H1 (cell line): ENCODE data around the gene CTIF. TPM values are rescaled to one million over a fixed set of nuclear protein-coding genes. Genes with fewer than 3 reads are reported as not detected.

Experiments used
- CTCF ChIA-PET: fragments of 300-600 bp; sonication (Branson Sonifier 250); formaldehyde crosslinking; loops from one replicate; lab custom pipeline; 2021; ENCODE audit not compliant: partially characterized antibody; lab: Charles Lee
- POLR2A ChIA-PET: fragments of 300-600 bp; sonication (Branson Sonifier 250); formaldehyde crosslinking; loops from one replicate; lab custom pipeline; 2021; ENCODE audit warnings: inconsistent platforms; ENCODE audit not compliant: partially characterized antibody; lab: Charles Lee
- DNase-seq, 2 experiments: peaks; one replicate each; pipeline versions ENCODE4 v3.0.0 to v3.0.0-alpha.2; 2010 to 2022; ENCODE audit warnings: low spot score in 2 of 2, low read depth in 1 of 2, mixed read lengths in 1 of 2
- FAIRE-seq: peaks from 2 replicates; lab custom pipeline; 2011; peaks lifted over from hg19 to GRCh38; lab: Jason Lieb, UNC
- H2AFZ ChIP-seq: 2 replicates; pipeline ENCODE4 v1.8.1; 2012; ENCODE audit warnings: low read length, inconsistent platforms
- H2AK5ac ChIP-seq: 2 replicates; pipeline ENCODE4 v1.6.1; 2013; ENCODE audit warnings: low read depth, low read length
- H2BK120ac ChIP-seq: replicated peaks from 2 replicates; pipeline ENCODE3; 2013; ENCODE audit warnings: low read depth, low read length, inconsistent platforms
- H2BK12ac ChIP-seq: 2 replicates; pipeline ENCODE4 v1.6.1; 2013; ENCODE audit warnings: low read depth, low read length
- H2BK15ac ChIP-seq: 2 replicates; pipeline ENCODE4 v1.6.1; 2013; ENCODE audit warnings: low read length
- H2BK20ac ChIP-seq: 2 replicates; pipeline ENCODE4 v1.6.1; 2013; ENCODE audit warnings: low read length
- H2BK5ac ChIP-seq: 2 replicates; pipeline ENCODE4 v1.6.1; 2013; ENCODE audit warnings: low read depth, low read length
- H3K14ac ChIP-seq: 2 replicates; pipeline ENCODE4 v1.6.1; 2013; ENCODE audit warnings: inconsistent platforms; ENCODE audit not compliant: insufficient read length
- H3K18ac ChIP-seq: 2 replicates; pipeline ENCODE4 v1.6.1; 2013; ENCODE audit warnings: low read length; ENCODE audit errors: extremely low read depth
- H3K23ac ChIP-seq: 2 replicates; pipeline ENCODE4 v1.6.1; 2013; ENCODE audit warnings: inconsistent platforms; ENCODE audit not compliant: insufficient read length
- H3K23me2 ChIP-seq: 2 replicates; pipeline ENCODE4 v1.6.1; 2013; ENCODE audit warnings: low read depth, low read length
- H3K27ac ChIP-seq: 2 replicates; pipeline ENCODE4 v1.6.1; 2011; ENCODE audit warnings: low read depth, low read length, inconsistent platforms
- H3K27me3 ChIP-seq, 4 experiments: replicated peaks in 1 of 4; 1 replicate in 1 of 4; 2 replicates in 3 of 4; pipeline versions ENCODE4 v1.6.1 to v1.8.1; 2011 to 2013; ENCODE audit warnings: low read length in 3 of 4, mild to moderate bottlenecking in 3 of 4, inconsistent platforms in 2 of 4, mixed read lengths in 2 of 4, moderate library complexity in 1 of 4; ENCODE audit not compliant: control insufficient read depth in 3 of 4, insufficient read depth in 3 of 4; ENCODE audit errors: extremely low read depth in 1 of 4
- H3K36me3 ChIP-seq, 4 experiments: 2 replicates each; pipeline versions ENCODE4 v1.6.1 to v1.8.1; 2011 to 2013; ENCODE audit warnings: mild to moderate bottlenecking in 4 of 4, low read length in 3 of 4, moderate library complexity in 2 of 4, control low read depth in 1 of 4, inconsistent platforms in 1 of 4; ENCODE audit not compliant: insufficient read depth in 4 of 4, control insufficient read depth in 2 of 4
- H3K4ac ChIP-seq: replicated peaks from 2 replicates; pipeline ENCODE3; 2013; ENCODE audit warnings: low read length, low read depth, mixed read lengths, inconsistent platforms; ENCODE audit not compliant: insufficient read length
- H3K4me1 ChIP-seq, 4 experiments: replicated peaks in 1 of 4; 1 replicate in 1 of 4; 2 replicates in 3 of 4; pipeline versions ENCODE4 v1.6.1 to v1.8.1; 2011 to 2013; ENCODE audit warnings: low read length in 3 of 4, inconsistent platforms in 2 of 4, mixed read lengths in 1 of 4; ENCODE audit not compliant: insufficient read depth in 4 of 4, control insufficient read depth in 3 of 4
- H3K4me2 ChIP-seq, 2 experiments: 2 replicates each; pipeline versions ENCODE4 v1.6.1 to v1.8.1; 2011 to 2013; ENCODE audit warnings: low read depth in 2 of 2, low read length in 2 of 2, control low read depth in 1 of 2, inconsistent platforms in 1 of 2, mild to moderate bottlenecking in 1 of 2; ENCODE audit not compliant: insufficient read depth in 1 of 2
- H3K4me3 ChIP-seq, 4 experiments: fragments of 200-600, 300-600 bp in 1 of 4; sonication (generic), shearing (Covaris generic), sonication (Bioruptor Twin) in 1 of 4; 2 replicates each; pipeline versions ENCODE4 v1.5.1 to v1.8.1; 2011 to 2016; ENCODE audit warnings: low read length in 4 of 4, low read depth in 3 of 4, control low read depth in 2 of 4, inconsistent platforms in 2 of 4, mild to moderate bottlenecking in 2 of 4, mixed read lengths in 1 of 4, moderate library complexity in 1 of 4; ENCODE audit not compliant: insufficient read depth in 2 of 4; ENCODE audit errors: extremely low read depth in 1 of 4
- H3K56ac ChIP-seq: replicated peaks from 2 replicates; pipeline ENCODE3; 2013; ENCODE audit warnings: low read depth, mild to moderate bottlenecking, mixed read lengths, low read length, inconsistent platforms; ENCODE audit not compliant: insufficient read length
- H3K79me1 ChIP-seq: 2 replicates; pipeline ENCODE4 v1.6.1; 2013; ENCODE audit warnings: low read depth, low read length, control low read depth
- H3K79me2 ChIP-seq, 2 experiments: 2 replicates each; pipeline versions ENCODE4 v1.6.1 to v1.8.1; 2012 to 2013; ENCODE audit warnings: low read length in 2 of 2, mild to moderate bottlenecking in 2 of 2, inconsistent platforms in 1 of 2; ENCODE audit not compliant: insufficient read depth in 2 of 2, control insufficient read depth in 1 of 2
- H3K9ac ChIP-seq, 4 experiments: replicated peaks in 1 of 4; 1 replicate in 1 of 4; 2 replicates in 3 of 4; pipeline versions ENCODE4 v1.6.1 to v1.8.1; 2011 to 2013; ENCODE audit warnings: low read depth in 3 of 4, low read length in 3 of 4, control low read depth in 2 of 4, mild to moderate bottlenecking in 2 of 4, moderate library complexity in 2 of 4, inconsistent platforms in 1 of 4; ENCODE audit errors: extremely low read depth in 1 of 4
- H3K9me3 ChIP-seq, 2 experiments: 2 replicates each; pipeline versions ENCODE4 v1.6.1 to v1.8.1; 2012 to 2013; ENCODE audit warnings: mild to moderate bottlenecking in 2 of 2, moderate library complexity in 2 of 2, control low read depth in 1 of 2, inconsistent platforms in 1 of 2, low read depth in 1 of 2, low read length in 1 of 2, mixed read lengths in 1 of 2; ENCODE audit not compliant: insufficient read depth in 2 of 2
- H4K20me1 ChIP-seq, 2 experiments: replicated peaks in 1 of 2; 2 replicates each; pipeline versions ENCODE3 to v1.8.1; 2011 to 2013; ENCODE audit warnings: inconsistent platforms in 2 of 2, low read length in 2 of 2, mild to moderate bottlenecking in 1 of 2; ENCODE audit not compliant: insufficient read depth in 2 of 2, control insufficient read depth in 1 of 2
- H4K5ac ChIP-seq: 2 replicates; pipeline ENCODE4 v1.6.1; 2013; ENCODE audit warnings: low read length, low read depth, mixed read lengths, inconsistent platforms; ENCODE audit not compliant: insufficient read length
- H4K8ac ChIP-seq: 2 replicates; pipeline ENCODE4 v1.8.0; 2013; ENCODE audit warnings: mild to moderate bottlenecking, moderate library complexity, low read length, inconsistent platforms; ENCODE audit not compliant: insufficient read depth; ENCODE audit errors: extremely low read depth
- H4K91ac ChIP-seq: replicated peaks from 2 replicates; pipeline ENCODE3; 2013; ENCODE audit warnings: low read length, mixed read lengths, inconsistent platforms; ENCODE audit not compliant: insufficient read length
- ASH2L ChIP-seq: fragments of 200-600, 300-600 bp; sonication (generic); IDR thresholded peaks from one replicate; pipeline ENCODE4 v1.7.1; 2017; ENCODE audit warnings: low read length
- BACH1 ChIP-seq: IDR thresholded peaks from 2 replicates; pipeline ENCODE4 v1.6.1; 2012; ENCODE audit warnings: low read length, improper control_type of control experiment
- CHD1 ChIP-seq: IDR thresholded peaks from 2 replicates; pipeline ENCODE4 v1.6.1; 2012; ENCODE audit warnings: low read depth, low read length, improper control_type of control experiment
- EZH2 ChIP-seq: fragments of 200-600 bp; sonication (generic); IDR thresholded peaks from 2 replicates; pipeline ENCODE4 v1.7.1; 2012; ENCODE audit warnings: low read depth, mild to moderate bottlenecking, moderate library complexity, low read length, inconsistent platforms; ENCODE audit not compliant: severe bottlenecking
- KDM1A ChIP-seq: fragments of 200-600, 300-600 bp; sonication (generic); IDR thresholded peaks from 2 replicates; pipeline ENCODE4 v1.7.1; 2016; ENCODE audit warnings: mild to moderate bottlenecking, low read length, borderline replicate concordance
- PHF8 ChIP-seq: fragments of 200-600 bp; sonication (generic); conservative IDR thresholded peaks from 2 replicates; pipeline ENCODE4 v1.7.1; 2012; ENCODE audit warnings: low read depth, mild to moderate bottlenecking, inconsistent platforms, low read length, moderate library complexity
- RAD21 ChIP-seq, 2 experiments: IDR thresholded peaks in 1 of 2; conservative IDR thresholded peaks in 1 of 2; 2 replicates each; pipeline ENCODE4 v1.6.1; 2011; ENCODE audit warnings: low read depth in 2 of 2, low read length in 2 of 2, improper control_type of control experiment in 1 of 2, inconsistent platforms in 1 of 2, mild to moderate bottlenecking in 1 of 2, moderate library complexity in 1 of 2
- RNF2 ChIP-seq: fragments of 200-900, 300-1000 bp; sonication (generic); IDR thresholded peaks from 2 replicates; pipeline ENCODE4 v1.7.1; 2016; ENCODE audit warnings: borderline replicate concordance, low read depth, mild to moderate bottlenecking, antibody characterized with exemption, low read length; ENCODE audit not compliant: poor library complexity, severe bottlenecking; ENCODE audit errors: missing control alignments
- SIRT6 ChIP-seq: IDR thresholded peaks from one replicate; pipeline ENCODE4 v1.7.1; 2012; ENCODE audit warnings: low read length, inconsistent platforms
- SUZ12 ChIP-seq: fragments of 200-600 bp; sonication (generic); IDR thresholded peaks from 2 replicates; pipeline ENCODE4 v1.6.1; 2012; ENCODE audit warnings: mild to moderate bottlenecking, inconsistent platforms, low read length, moderate library complexity, mixed read lengths
- TBP ChIP-seq: IDR thresholded peaks from 2 replicates; pipeline ENCODE4 v1.6.1; 2011; ENCODE audit warnings: low read depth, low read length, improper control_type of control experiment
- YY1 ChIP-seq: IDR thresholded peaks from 2 replicates; pipeline ENCODE4 v1.6.1; 2011; ENCODE audit warnings: low read depth, mild to moderate bottlenecking, low read length
- ZNF274 ChIP-seq: IDR thresholded peaks from 2 replicates; pipeline ENCODE4 v1.7.0; 2012; ENCODE audit warnings: low read length, borderline replicate concordance; ENCODE audit errors: extremely low read depth
- WGBS, 2 experiments: shearing (Covaris generic) in 1 of 2; methylation state at CpG; one replicate each; pipeline versions ENCODE4 v1.1.6 to v1.1.7; 2013 to 2015; ENCODE audit warnings: low lambda C conversion rate in 2 of 2, mixed read lengths in 2 of 2, inconsistent platforms in 1 of 2, low coverage in 1 of 2, missing lambda C conversion rate in 1 of 2; ENCODE audit not compliant: insufficient replicate concordance in 2 of 2, insufficient coverage in 1 of 2, insufficient read length in 1 of 2; ENCODE audit errors: extremely low coverage in 1 of 2, missing lambda C conversion rate in 1 of 2; 5-methylcytosine and 5-hydroxymethylcytosine counted together
- polyA plus RNA-seq, 7 experiments: library from polyadenylated mRNA; depleted of rRNA in 3 of 7; stranded (reverse) in 5 of 7; unstranded in 2 of 7; fragments of >200 nt in 5 of 7; fragments of 200-250 nt in 2 of 7; gene quantifications; 1 replicate in 5 of 7; 2 replicates in 1 of 7; 4 replicates in 1 of 7; pipeline versions ENCODE4 v1.2.1 to v1.2.3, GENCODE V29; 2011 to 2013; ENCODE audit warnings: missing spikeins in 2 of 7, mixed read lengths in 2 of 7
- total RNA-seq: library from RNA; stranded (reverse); fragmentation: NEBNext Ultra II Directional; extraction: Animal tissue kit (Norgen Biotek cat#: 25700); gene quantifications from 2 replicates; pipeline ENCODE4 v1.2.1, GENCODE V29; 2021
- TF ChIP-seq, protein P1 (sequence below): IDR thresholded peaks from 2 replicates; pipeline ENCODE4 v1.6.1; 2012; ENCODE audit warnings: inconsistent platforms

The CTIF gene
- total and polyA plus RNA-seq, 2 of the 8 experiments (the other 6 are each of a cell fraction or from before 2014, with no cell fraction given) = 9.0 to 17.8 TPM

DNA sequence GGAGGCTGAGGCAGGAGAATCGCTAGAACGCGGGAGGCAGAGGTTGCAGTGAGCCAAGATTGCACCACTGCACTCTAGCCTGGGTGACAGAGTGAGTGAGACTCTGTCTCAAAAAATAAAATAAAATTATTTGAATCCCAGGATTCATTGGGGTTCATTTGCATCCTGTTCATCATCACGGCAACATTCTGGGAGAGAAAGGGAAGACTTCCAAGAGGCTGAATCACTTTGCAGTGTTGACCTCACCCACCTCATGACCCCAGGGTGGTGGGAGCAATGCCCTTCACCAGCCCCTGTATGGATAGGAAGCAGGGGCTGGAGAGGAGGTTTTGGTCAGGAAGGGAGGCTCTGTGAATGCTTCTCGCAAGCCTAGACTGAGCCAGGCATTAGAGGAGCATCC is 195.6 kb downstream of the CTIF start:
- H4K20me1 ChIP-seq = peaks cover 2 to 5% of the 10 kb centered on the region in 2 experiments
- no peak overlapping the region for H2BK15ac ChIP-seq
- ChIA-PET CTCF (interaction anchor here (0.6 to 1.0 kb wide), 2 partner anchors 46 to 781 kb away, joined by 3 to 4 read pairs; no protein-coding TSS in a partner anchor), POLR2A (no interaction called here)
- no peak overlapping the region for H2AFZ ChIP-seq
- no peaks in the 10 kb centered on the region for H3K36me3 ChIP-seq
- no peak overlapping the region for H3K23ac ChIP-seq
- H2BK20ac ChIP-seq = no peak overlapping the region
- H3K4me2 ChIP-seq = no peak overlapping the region
- no peaks in the 10 kb centered on the region for H3K79me2 ChIP-seq
- H3K23me2 ChIP-seq = no peaks in the 10 kb centered on the region
- no peak overlapping the region for H3K4ac ChIP-seq
- DNase-seq = no peak
- H2BK120ac ChIP-seq = no peak overlapping the region
- no peak for TF ChIP-seq TBP
- TF ChIP-seq, protein P1, sequence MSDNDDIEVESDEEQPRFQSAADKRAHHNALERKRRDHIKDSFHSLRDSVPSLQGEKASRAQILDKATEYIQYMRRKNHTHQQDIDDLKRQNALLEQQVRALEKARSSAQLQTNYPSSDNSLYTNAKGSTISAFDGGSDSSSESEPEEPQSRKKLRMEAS = no peak
- no peak for TF ChIP-seq YY1
- no peak for TF ChIP-seq KDM1A
- no peak for TF ChIP-seq PHF8
- TF ChIP-seq BACH1 = no peak
- no peak for TF ChIP-seq RNF2
- no peak for TF ChIP-seq SIRT6
- no peak for TF ChIP-seq ASH2L
- no peak for TF ChIP-seq RAD21 (IDR thresholded peaks at IDR 0.05 in 1 of 2, conservative IDR thresholded peaks at IDR 0.05 in 1 of 2; ENCODE audit: low read depth in 2 of 2, low read length in 2 of 2)
- TF ChIP-seq SUZ12 = no peak
- TF ChIP-seq EZH2 = no peak
- TF ChIP-seq ZNF274 = no peak
- TF ChIP-seq CHD1 = no peak
- no peak overlapping the region for H3K14ac ChIP-seq
- H3K4me3 ChIP-seq = no peak overlapping the region
- H3K27ac ChIP-seq = no peak overlapping the region
- H3K4me1 ChIP-seq = peaks cover 0 to 6% (median 1%) of the 10 kb centered on the region in 4 experiments; a peak in 2 of 7 replicates
- no peak overlapping the region; a peak in 1 of 7 replicates for H3K9ac ChIP-seq
- WGBS, 2 experiments = 95% methylated on average over 5 of the region's 5 CpGs; no CpG with 5 or more reads in 1 of the 2 experiments
- no peak for FAIRE-seq
- H4K5ac ChIP-seq = no peak overlapping the region
- no peak overlapping the region for H2BK5ac ChIP-seq
- no peak overlapping the region for H4K91ac ChIP-seq
- no peak overlapping the region for H2AK5ac ChIP-seq
- H3K79me1 ChIP-seq = no peaks in the 10 kb centered on the region
- H4K8ac ChIP-seq = 0 out of 2 replicates have a peak overlapping the region, but pooled peaks have one; percentile 43
- H2BK12ac ChIP-seq = no peak overlapping the region
- H3K9me3 ChIP-seq = no peaks in the 10 kb centered on the region
- H3K18ac ChIP-seq = no peak overlapping the region
- no peak overlapping the region for H3K56ac ChIP-seq
- H3K27me3 ChIP-seq = no peaks in the 10 kb centered on the region
